Prostate gland (tissue), 2 donors: ENCODE data around the gene ALG5.

Source experiments
- POLR2A ChIP-seq: fragments of 450-650 bp; IDR thresholded peaks from one replicate; pipeline ENCODE4 v1.6.1; 2016; ENCODE audit warnings: antibody characterized with exemption, mild to moderate bottlenecking
- TF ChIP-seq, protein P1 (sequence below), 4 experiments: fragments of 200-600 bp in 2 of 4; fragments of 450-650 bp in 2 of 4; sonication (generic) in 2 of 4; IDR thresholded peaks; 1 replicate in 3 of 4; 2 replicates in 1 of 4; pipeline ENCODE4 v1.5.1; 2016 to 2019; ENCODE audit warnings: antibody characterized with exemption in 4 of 4, mild to moderate bottlenecking in 2 of 4, moderate library complexity in 2 of 4

GRCh38 chr13:37023871-37024270, 24.7 kb upstream of the ALG5 start:
- TF ChIP-seq POLR2A: no peak
- TF ChIP-seq, protein P1, sequence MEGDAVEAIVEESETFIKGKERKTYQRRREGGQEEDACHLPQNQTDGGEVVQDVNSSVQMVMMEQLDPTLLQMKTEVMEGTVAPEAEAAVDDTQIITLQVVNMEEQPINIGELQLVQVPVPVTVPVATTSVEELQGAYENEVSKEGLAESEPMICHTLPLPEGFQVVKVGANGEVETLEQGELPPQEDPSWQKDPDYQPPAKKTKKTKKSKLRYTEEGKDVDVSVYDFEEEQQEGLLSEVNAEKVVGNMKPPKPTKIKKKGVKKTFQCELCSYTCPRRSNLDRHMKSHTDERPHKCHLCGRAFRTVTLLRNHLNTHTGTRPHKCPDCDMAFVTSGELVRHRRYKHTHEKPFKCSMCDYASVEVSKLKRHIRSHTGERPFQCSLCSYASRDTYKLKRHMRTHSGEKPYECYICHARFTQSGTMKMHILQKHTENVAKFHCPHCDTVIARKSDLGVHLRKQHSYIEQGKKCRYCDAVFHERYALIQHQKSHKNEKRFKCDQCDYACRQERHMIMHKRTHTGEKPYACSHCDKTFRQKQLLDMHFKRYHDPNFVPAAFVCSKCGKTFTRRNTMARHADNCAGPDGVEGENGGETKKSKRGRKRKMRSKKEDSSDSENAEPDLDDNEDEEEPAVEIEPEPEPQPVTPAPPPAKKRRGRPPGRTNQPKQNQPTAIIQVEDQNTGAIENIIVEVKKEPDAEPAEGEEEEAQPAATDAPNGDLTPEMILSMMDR (IDR thresholded peaks at IDR 0.05): no peak
